Measurements from ENCODE around the gene DUSP8.
"Not testable (repeated sequence)": the region's sequence is repeated elsewhere in the genome, so short reads cannot be mapped to it uniquely, and the experiment has no call there.

GRCh38 chr11:1582909-1583308 lies 10.8 kb upstream of the DUSP8 start:
- TF ChIP-seq CTCF (IDR thresholded peaks at IDR 0.05; ENCODE audit: poor library complexity, severe bottlenecking); EZH2 (IDR thresholded peaks at IDR 0.05; ENCODE audit: borderline replicate concordance, insufficient read depth, low read length, poor library complexity, severe bottlenecking); EP300 (conservative IDR thresholded peaks at IDR 0.05; ENCODE audit: poor library complexity, severe bottlenecking); SMC3 (conservative IDR thresholded peaks at IDR 0.05; ENCODE audit: poor library complexity); TAF1 (IDR thresholded peaks at IDR 0.05; ENCODE audit: low read depth); POLR2AphosphoS5 (IDR thresholded peaks at IDR 0.05); MXI1 (conservative IDR thresholded peaks at IDR 0.05; ENCODE audit: poor library complexity, severe bottlenecking): not testable (repeated sequence)
